HG03060 (cell line): ENCODE results near the gene TNPO3.

Experiments
- ATAC-seq: cut with Tn5 transposase; IDR thresholded peaks from one replicate; pipeline ENCODE4 v1.9.1; 2021; ENCODE audit warnings: low read depth, moderate number of reproducible peaks; ENCODE audit not compliant: unreplicated experiment

TNPO3 gene

DNA sequence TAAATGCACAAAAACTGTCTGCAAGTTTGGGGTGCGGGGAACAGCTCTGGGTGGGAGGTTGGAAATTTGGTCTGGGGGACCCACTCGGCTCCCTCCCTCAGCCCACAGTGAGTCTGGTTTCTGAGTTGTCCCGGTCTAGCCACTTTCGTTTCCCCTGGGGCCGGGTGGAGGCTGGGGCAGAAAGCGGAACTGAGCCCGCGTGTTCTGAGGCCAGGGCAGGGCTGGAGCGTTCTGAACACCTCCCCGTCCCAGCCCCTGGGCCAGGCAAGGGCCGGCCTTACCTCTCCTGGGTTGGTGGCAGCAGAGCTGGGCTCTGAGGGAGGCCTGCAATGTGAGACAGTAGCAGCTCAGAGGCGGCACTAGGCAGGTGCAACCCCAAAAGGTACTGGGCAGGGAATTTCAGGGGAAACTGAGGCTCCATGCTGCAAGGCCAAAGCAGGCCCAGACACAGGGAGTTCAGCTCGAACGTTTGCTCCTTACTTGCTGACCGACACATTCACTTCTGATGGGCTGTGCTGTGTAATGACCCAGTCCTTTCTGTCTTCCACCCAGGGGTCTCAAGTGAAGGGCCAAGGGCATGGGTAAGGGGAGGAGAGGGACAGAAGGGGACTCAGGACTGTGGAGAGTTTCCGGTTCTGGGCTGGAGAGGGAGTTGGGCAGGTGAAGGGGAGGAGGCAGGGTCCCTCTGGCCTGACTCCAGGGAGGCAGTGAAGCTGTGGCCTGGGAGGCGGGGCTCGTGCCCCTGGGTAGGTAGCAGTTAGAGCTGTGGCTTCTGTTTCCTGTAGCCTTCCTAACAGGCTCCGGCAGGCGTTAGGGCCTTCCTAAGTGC, 114.2 kb downstream of the TNPO3 start:
- ATAC-seq = peak; percentile 31

DNA sequence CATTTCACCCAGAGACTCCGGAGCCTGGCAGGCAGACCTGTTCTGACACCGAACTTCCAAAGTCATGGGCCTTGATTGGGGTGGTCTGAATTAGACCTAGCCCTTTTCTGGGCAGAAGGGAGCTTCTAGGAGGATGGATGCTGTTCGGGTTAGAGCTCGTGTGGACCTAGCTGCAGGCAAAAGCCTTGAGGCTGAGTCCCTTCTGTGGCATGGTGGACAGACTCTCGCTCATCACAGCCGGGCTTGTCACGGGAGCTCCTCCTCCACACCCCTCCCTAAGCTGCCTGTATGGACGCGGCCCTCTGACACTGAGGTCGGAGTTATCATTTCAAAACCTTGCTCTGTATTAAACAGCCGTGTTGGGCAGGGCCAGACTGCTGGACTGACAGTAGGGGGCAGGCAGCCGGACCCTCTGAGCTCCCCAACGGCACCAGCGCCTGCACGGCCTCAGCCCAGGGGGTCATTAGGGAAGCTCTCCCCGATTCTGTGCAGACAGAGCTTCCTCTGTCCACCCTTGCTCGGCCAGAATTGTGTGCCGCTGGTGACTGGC, 115.0 kb downstream of the TNPO3 start:
- ATAC-seq = peak; percentile 11

DNA sequence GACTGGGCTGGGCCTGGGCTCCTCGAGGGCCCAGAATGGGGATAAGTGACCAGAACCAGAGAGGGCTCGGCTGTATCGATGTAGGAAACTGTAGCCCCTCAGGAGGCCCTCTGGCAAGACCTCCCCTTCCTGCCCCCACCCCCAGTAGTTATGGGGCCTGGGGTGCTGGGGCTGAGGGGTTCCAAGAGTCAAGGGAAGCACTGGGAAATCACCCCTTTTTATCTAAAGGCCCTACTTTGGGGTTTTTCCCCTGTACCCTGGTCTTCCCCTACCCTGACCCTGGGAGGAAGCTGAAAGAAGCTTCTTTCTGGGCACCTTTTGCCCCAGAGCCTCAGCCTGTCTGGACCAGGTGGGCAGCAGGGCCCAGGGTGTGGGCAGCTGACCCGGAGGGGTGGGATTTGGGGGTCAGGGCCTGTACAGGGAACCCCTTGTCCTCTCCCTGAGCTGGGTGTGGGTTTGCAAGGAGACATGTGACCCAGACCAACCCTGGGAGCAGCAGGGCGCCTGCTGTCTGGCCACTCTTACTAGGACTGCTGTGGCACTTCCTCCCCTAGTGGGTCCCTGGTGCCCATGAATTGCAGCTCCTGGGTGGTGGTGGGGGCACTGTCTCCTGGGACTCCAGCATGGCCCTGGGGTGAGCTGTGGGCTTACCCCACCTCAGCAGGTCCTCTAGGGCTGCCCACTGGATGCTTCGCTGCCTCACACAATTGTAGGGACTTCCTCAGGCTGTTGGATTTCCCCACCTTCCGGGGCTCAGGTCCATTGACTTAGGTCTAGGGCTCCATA, 115.6 kb downstream of the TNPO3 start:
- peak; percentile 18 for ATAC-seq

DNA sequence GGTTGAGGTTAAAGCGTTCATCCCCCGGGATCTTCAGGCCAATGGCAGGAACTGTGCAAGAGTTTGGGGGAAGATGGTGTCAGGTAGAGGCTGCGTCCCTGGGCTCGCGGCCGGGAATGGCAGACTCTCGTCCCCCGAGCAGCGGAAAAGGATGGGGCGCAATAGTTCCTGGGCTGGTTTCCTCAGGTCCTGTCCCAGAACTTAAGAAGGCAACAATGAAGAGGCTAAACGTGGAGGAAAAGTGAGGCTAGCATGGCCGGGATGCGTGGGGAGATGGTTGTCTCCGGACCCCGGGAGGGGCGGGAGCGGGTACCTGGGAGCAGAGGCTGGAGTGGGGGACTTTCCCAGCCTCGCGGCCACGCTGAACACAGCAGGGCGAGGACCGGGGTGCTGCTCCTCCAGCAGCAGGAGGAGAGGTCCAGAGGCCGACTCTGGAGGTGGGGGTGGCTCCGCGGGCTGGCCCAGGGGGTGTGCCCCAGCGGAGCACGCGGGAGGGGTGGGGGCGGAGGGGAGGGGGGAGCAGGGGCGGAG, 116.3 kb downstream of the TNPO3 start:
- no peak for ATAC-seq

DNA sequence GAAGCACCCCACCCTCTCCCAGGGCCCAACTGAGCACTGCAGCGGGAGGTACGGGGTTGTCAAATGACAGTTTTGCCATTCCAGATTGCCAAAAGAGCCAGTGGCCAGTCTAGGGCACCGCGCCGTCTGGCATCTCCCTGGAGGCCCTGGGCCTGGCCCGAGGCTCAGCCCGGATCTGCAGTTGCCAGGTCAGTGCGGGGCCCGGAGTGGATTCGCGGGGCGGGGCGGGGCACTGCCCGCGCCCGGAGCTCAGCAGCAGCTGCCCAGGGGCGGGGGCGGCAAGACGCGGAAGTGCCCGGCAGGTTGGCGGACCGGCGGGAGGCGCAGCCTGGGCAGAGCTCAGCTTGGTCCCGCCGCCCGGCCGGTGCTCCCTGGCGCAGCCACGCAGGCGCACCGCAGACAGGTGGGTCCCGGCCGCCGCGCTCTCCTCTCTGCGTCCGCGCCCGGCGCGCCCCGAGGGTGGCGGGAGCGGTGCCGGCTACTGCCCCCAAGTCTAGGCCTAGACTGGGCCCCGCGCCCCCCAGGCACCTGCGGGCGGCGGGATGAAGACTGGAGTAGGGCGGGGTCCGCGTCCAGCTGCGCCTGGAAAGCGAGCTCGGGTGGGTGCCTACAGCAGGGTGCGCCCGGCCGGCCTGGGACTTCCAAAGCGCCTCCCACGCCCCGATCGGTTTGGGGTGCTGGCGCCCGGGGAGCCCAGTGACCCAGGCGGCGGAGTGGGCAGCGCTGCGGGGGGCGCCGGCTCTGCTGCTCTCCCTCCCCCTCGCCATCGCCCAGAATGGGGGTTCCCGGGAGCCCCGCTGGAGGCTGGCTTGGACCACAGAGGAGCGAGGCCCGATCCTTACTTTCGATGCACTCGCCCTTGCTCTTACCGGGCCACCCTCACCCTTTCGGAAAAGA, 117.0 kb downstream of the TNPO3 start, which contains the start of gene IRF5:
IRF5 (plus strand) TSS at position 281 of the 897 bp plus-strand sequence. CDS start 4,155 bp downstream, outside the sequence.
- no peak for ATAC-seq

DNA sequence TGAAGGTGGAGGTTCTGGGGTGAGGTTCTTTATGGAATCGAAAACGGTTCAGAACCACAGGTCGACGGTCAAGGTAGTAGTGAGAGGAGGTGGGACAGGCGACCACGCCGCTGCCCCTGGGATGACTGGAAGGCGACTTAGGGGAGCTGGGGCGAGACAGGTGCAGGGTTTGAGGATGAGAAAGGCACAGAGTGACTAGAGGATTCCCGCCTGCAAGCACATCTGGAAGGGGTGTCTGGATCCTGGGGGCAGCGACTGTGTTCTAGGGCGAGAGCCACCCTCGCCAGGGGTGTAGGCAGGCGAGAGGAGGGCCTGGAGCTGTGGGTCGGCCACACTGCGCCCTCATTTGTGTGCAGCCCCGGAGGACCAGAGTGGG, 117.7 kb downstream of the TNPO3 start:
- no peak for ATAC-seq

DNA sequence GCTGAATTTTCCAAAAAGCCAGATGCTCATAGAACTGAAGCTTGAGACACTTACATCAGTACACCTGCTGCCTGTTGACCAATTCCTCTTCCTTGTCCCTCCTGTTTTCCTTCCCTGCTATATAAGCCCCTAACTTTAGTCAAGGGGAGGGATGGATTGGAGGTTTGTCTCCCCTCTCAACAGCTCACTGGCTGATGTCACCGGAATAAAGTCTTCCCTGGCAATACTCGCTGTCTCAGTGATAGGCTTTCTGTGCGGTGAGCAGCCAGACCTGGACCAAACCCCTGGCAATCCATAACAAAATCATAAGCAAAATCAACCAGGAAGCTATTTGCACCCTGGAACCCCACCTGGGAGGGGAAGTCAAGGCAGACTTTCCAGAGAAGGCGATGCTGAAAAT, 118.1 kb downstream of the TNPO3 start:
- ATAC-seq = no peak

DNA sequence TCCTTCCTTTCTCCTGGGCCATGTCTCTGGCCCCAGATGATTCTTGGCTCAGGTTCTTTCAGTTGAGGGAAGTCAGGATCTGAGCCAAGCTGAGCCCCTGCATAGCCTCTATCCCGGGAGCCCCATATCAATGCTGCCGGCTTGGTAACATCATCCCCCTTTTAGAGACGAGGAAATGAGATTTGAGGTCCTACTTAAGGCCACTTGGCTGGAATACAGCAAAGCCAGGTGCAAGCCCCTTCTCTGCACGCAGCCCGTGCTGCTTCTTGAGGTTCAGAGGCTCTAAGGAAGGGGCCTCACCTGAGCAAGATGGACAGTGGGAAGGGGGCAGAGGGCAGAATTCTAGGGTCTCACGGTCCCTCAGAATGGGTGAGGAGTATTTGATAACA, 119.6 kb downstream of the TNPO3 start:
- no peak for ATAC-seq

DNA sequence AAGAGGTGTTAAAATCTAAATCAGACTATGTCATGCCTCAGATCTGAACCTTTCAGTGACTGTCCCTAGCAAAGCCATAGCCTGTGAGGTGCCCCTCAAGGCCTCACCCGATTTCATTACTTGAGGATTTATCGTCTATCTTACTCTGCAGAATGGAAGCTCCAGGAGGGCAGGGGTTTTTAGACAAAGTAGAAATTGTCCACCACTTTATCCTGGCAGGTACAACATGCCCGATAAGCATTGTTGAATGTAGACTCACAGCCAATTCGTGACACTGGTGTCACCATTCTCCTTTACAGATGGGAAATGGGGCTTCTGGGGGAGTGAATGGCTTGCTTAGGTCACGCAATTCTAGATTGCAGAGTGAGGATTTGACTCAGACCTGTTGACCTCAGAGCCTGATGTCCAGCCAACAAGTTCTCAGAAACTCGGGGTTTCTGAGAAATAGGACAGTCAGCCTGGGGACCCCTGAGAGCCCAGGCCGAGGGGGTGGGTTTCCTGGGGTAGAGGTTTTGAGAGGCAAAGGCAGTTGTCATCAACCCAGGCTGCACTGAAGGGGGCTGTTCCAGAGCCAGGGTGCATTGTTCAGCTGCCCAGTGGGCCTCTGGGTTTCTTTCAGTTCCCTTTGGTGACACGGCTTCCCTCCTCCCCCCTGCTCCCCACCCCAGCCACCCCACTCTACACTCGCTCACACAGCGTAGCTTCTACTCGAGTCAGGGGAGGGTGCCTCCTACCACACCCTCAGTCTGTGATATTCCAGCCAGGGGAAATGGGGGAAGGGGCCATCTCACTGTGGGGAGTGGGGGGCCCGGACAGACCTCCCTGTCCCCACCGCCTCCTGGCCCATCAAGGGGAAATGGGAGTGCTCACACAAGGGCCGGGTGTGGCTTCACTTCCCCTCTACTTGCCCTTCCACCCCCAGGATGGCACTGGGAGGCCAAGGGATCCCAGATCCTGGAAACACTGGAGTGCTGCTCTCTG, 120.3 kb downstream of the TNPO3 start:
- ATAC-seq = no peak

DNA sequence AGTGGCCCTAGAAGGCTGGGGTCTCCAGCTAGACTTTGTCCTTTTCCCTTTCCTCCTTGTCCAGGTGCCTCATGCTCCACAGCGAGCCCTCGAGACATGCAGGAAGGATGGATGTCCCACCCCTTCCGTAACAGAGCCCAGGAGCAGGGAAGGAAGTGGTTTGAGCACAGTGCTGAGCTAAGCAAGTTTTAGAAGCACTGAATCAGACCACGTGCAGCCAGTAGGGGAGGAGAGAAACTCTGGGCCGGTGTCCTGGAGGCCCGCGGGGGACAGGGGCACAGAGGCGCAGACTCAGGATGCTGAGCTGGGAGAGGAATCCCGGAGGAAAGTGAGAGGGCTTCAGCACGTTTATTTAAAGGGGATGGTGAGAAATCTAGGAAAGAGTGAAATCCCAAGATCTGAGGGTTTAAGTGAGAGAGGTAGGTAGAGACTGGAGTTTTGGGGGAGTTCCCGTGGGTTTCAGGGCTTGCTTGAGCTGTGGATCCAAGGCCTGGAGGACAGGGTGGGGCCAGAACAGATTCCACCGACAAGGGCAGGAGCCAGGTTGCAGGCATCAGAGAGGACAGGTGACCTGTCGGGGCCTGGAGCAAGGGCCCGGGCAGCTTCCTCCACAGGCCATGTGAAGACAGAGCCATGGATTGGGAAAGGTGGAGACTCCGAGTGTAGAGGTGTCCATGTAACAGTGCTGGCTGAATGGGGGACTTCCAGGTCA, 121.6 kb downstream of the TNPO3 start:
- ATAC-seq = no peak

DNA sequence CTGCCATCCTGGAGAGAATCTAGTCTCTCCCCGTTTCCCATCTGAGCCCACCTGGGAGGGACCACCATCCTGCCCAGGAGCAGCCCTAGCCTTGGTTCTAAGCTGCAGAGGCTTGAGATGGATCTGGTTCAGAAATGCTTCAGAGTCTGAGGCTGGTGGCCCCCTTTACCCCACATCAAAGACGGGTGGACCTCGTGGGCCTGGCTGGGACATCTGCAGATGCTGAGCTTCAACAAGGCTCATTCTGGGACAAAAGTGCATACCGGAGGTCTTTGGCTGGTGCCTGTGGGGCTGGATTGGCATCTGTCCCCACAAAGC, 122.1 kb downstream of the TNPO3 start:
- ATAC-seq = no peak

DNA sequence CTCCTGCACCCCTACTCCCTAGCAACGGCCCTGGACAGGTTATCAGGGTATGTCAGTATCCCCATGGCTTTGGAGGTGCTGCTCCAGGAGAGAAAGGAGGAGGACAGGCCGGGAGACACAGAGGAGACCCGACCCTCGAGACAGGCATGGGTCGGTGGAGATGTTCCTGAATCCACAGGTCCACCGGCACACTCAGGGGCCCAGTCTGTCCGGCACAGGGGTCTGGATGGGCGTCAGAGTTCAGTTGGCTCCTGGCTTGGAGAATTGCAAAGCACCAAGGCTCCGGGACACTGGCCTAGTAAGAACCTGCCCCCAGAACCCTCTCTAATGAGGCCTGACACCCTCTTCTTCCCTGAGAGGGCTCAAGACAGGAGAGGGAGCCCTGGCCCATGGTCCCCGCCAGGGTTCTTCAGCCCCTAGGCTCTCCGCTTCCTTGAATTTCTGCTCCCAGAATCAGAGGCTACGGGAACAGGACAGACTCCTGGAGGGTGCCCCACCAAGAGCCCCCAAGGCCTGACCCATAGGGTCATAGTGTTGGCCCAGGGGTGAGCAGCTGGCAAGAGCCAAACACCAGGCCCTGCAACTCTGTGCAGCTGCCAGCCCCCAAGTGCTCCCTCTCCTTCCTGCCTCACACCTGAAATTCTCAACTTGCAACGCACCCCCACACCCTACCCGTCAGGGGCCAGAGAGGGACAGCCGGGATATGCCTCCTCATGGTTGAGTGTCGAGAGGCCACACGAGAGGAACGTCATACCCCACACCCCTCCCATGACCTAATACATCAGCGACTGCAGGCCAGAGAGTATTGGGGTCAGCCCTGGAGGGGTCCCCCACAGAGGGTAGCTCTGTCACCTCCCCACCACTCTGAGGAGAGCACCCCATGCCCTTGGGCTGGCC, 122.7 kb downstream of the TNPO3 start:
- ATAC-seq = no peak

DNA sequence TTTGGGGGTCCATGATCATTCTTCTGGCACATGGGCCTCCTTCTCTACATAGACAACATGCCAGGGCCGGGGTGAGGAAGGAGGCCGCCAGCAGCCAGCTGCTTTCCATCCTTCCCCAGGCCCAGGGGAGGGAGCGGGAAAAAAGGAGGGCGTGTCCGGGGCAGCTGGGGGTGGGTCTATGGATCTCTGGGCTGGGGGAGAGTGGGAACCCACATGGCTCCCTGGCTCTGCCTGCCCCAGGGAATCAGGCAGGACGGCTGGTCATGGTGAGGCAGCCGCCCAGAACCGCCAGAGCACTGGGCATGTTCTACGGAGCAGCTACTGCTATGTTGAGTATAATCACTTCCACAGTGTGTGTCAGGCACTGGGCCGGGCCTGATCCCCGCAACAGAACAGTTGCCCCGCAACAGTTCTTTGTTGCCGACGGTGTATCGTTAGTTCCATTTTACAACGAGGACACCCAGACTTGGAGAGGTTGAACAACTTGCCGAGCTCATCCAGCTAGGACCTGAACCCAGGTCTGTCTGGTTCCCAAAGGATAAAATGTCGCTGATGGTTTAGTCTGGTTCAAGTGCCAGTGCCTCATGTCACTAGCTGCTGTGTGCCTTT, 123.6 kb downstream of the TNPO3 start:
- no peak for ATAC-seq

DNA sequence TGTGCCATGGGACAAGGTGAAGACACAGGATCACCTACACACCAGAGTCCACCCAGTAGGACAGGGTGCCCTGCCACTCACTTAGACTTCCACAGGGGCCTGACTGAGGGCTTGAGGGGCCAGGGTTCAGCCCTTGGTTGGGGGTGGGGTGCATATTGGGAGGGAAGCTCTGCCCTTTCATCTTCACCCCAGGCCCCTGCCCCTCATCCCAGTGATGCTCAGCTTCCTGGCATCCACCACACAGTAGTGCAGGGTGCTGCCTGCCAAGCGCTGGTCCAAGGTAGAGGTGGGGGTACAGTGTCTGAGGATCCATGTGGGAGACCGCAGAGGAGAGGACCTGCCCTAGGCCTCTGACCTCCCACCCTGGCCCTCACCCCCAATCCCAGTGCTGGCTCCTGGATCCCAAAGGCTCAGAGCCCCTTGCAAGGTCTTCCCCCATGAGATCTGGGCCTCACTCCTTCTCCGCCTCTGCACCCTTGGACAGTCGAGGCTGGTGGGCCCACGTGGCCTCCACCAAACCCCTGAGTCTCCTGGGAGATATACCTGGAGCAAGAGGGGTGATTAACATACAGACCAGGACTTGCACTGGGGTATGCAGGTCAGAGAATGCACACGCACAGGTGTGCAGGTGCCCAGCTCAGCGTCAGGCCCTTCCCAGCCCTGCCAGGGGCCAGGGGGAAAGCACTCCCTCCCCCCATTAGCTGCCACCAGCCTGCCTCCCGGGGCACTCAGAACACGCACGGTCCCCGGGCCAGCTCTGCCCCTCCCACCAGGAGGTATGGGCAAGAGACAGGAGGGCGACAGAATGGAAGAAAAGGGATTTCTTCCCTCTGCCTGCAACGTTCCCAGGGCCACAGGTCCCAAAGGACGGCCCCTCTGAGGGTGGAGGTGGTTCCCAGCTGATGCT, 125.8 kb downstream of the TNPO3 start:
- no peak for ATAC-seq

DNA sequence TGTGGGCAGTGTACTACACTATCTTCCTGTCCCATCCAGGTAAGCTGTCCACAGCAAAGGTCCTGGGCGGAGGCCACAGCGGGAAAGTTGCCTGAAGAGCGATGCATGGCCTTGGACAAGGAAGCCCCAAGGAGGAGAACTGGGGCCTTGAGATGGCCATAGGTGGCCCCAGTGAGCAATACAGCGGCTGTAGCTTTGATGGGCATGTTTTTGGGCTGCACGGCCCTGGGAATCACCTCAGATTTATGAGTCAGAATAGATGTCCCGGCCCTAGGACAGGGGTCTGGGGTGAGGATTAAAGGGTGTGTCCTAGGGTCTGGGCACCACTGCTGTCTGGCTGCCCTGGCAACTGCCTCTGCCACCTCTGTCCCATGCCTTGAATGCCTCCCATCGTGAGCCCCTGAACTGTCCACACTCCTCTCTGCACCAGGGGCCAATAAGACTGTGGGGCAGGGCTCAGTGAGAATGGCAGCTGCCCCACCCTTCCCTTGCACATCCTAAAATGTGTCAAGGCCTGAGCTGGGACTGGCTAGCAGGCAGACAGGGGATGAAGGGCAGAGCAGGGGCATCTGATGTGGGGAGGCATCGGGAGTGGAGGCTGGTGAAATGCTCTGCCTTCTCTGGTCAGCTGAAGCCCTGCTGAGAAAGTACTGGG, 126.6 kb downstream of the TNPO3 start:
- no peak for ATAC-seq
